Measurements from ENCODE around the gene KCMF1. TPM values are rescaled to one million over a fixed set of nuclear protein-coding genes. Genes with fewer than 3 reads are reported as not detected.

The KCMF1 gene
- total and polyA plus RNA-seq, 7 donors = 35.7 to 73.1 (median 44.6) TPM

GRCh38 chr2:84971510-84972206, 697 bp downstream of the KCMF1 start:
- WGBS, 2 donors = 0 to 1% methylated on average over 99 of the region's 99 CpGs
- H3K36me3 ChIP-seq = no peaks in the 10 kb centered on the region
- peak; percentile 75 for DNase-seq
- intact Hi-C loops (cut with DNase I) = loop anchor here (2.0 kb wide), 1 partner anchor 163 kb away; no protein-coding TSS in a partner anchor
- peak overlapping the region; percentile 53 to 98 (median 70) for H3K4me3 ChIP-seq
- no peaks in the 10 kb centered on the region for H3K27me3 ChIP-seq
- no peak for TF ChIP-seq CTCF (IDR thresholded peaks at IDR 0.05)
- no peak for TF ChIP-seq POLR2AphosphoS5 (IDR thresholded peaks at IDR 0.05)
- TF ChIP-seq POLR2A (IDR thresholded peaks at IDR 0.05) = no peak
- no peak for TF ChIP-seq EP300 (IDR thresholded peaks at IDR 0.05)
- peaks cover 0 to 62% (median 52%) of the 10 kb centered on the region in 4 donors for H3K4me1 ChIP-seq
- H3K27ac ChIP-seq = peak overlapping the region; percentile 96 to 97 (median 97)
- no peaks in the 10 kb centered on the region for H3K9me3 ChIP-seq

GRCh38 chr2:84972207-84972783, 1.3 kb downstream of the KCMF1 start:
- intact Hi-C loops (cut with DNase I) = no loop called here
- Histone ChIP-seq H3K4me3 (peak overlapping the region; percentile 53 to 98 (median 70)), H3K27ac (peak overlapping the region; percentile 96 to 97 (median 97)), H3K27me3 (no peaks in the 10 kb centered on the region), H3K9me3 (no peaks in the 10 kb centered on the region), H3K36me3 (no peaks in the 10 kb centered on the region), H3K4me1 (peaks cover 0 to 66% (median 52%) of the 10 kb centered on the region in 4 donors)
- DNase-seq = no peak
- TF ChIP-seq EP300 (IDR thresholded peaks at IDR 0.05) = no peak
- no peak for TF ChIP-seq POLR2AphosphoS5 (IDR thresholded peaks at IDR 0.05)
- TF ChIP-seq CTCF (IDR thresholded peaks at IDR 0.05) = no peak
- no peak for TF ChIP-seq POLR2A (IDR thresholded peaks at IDR 0.05)
- 4 to 11% methylated on average over 11 of the region's 11 CpGs for WGBS, 2 donors

GRCh38 chr2:84972932-84973331, 2.0 kb downstream of the KCMF1 start:
- no peaks in the 10 kb centered on the region for H3K9me3 ChIP-seq
- peak overlapping the region; percentile 96 to 97 (median 97) for H3K27ac ChIP-seq
- H3K4me3 ChIP-seq = peak overlapping the region in 3 of 4 donors; percentile 67 to 98 (median 74)
- WGBS, 2 donors = 2 to 26% methylated on average over 4 of the region's 4 CpGs
- no peaks in the 10 kb centered on the region for H3K27me3 ChIP-seq
- peaks cover 0 to 65% (median 52%) of the 10 kb centered on the region in 4 donors for H3K4me1 ChIP-seq
- TF ChIP-seq POLR2AphosphoS5 (IDR thresholded peaks at IDR 0.05) (no peak), POLR2A (IDR thresholded peaks at IDR 0.05) (no peak), EP300 (IDR thresholded peaks at IDR 0.05) (no peak)
- no peak for DNase-seq
- H3K36me3 ChIP-seq = no peaks in the 10 kb centered on the region
- intact Hi-C loops (cut with DNase I) = no loop called here

- no peak overlapping the region for H3K27ac ChIP-seq
- intact Hi-C loops (cut with DNase I) = no loop called here
- TF ChIP-seq EP300 (IDR thresholded peaks at IDR 0.05) (no peak), POLR2A (IDR thresholded peaks at IDR 0.05) (no peak), POLR2AphosphoS5 (IDR thresholded peaks at IDR 0.05) (no peak), CTCF (IDR thresholded peaks at IDR 0.05) (no peak)
- no peaks in the 10 kb centered on the region for H3K36me3 ChIP-seq
- no peaks in the 10 kb centered on the region for H3K9me3 ChIP-seq
- peaks cover 0 to 68% (median 58%) of the 10 kb centered on the region in 4 donors for H3K4me1 ChIP-seq
- no peak for DNase-seq
- no peak overlapping the region for H3K4me3 ChIP-seq
- WGBS, 2 donors = 86 to 90% methylated on average over 6 of the region's 6 CpGs
- H3K27me3 ChIP-seq = no peaks in the 10 kb centered on the region
Observed at GRCh38 chr2:84980263-84980983, 9.5 kb downstream of the KCMF1 start.

GRCh38 chr2:84986018-84986417, 15.1 kb downstream of the KCMF1 start:
- 91 to 92% methylated on average over 1 of the region's 1 CpG for WGBS, 2 donors
- no peaks in the 10 kb centered on the region for H3K36me3 ChIP-seq
- H3K4me1 ChIP-seq = peaks cover 0 to 92% (median 76%) of the 10 kb centered on the region in 4 donors
- H3K27ac ChIP-seq = no peak overlapping the region
- no peak overlapping the region for H3K4me3 ChIP-seq
- TF ChIP-seq POLR2AphosphoS5 (IDR thresholded peaks at IDR 0.05) (no peak), CTCF (IDR thresholded peaks at IDR 0.05) (no peak), EP300 (IDR thresholded peaks at IDR 0.05) (no peak), POLR2A (IDR thresholded peaks at IDR 0.05) (no peak)
- no peaks in the 10 kb centered on the region for H3K9me3 ChIP-seq
- H3K27me3 ChIP-seq = no peaks in the 10 kb centered on the region
- no peak for DNase-seq
- intact Hi-C loops (cut with DNase I) = no loop called here

All from sigmoid colon (tissue), 7 donors.